Cardiac muscle cell (in vitro differentiated cells and primary cell): ENCODE measurements around the gene GPR156. TPM values are rescaled to one million over a fixed set of nuclear protein-coding genes. Genes with fewer than 3 reads are reported as not detected.
"Not testable (repeated sequence)": the region's sequence is repeated elsewhere in the genome, so short reads cannot be mapped to it uniquely, and the experiment has no call there.

Experiments
- DNase-seq, 2 donors: peaks; one replicate each; pipeline versions ENCODE4 v3.0.0 to v3.0.0-alpha.2; 2010 to 2017; ENCODE audit warnings: low read depth in 1 of 2, low spot score in 1 of 2
- H3K27ac ChIP-seq: fragments of 200-600 bp; sonication (generic); 2 replicates; pipeline ENCODE4 v1.5.1; 2016
- H3K27me3 ChIP-seq: fragments of 200-600 bp; sonication (generic); 2 replicates; pipeline ENCODE4 v1.6.0; 2016; ENCODE audit warnings: control low read depth
- H3K36me3 ChIP-seq: fragments of 200-600 bp; sonication (generic); 2 replicates; pipeline ENCODE4 v1.5.1; 2016; ENCODE audit warnings: control low read depth
- H3K4me1 ChIP-seq: fragments of 200-600 bp; sonication (generic); 2 replicates; pipeline ENCODE4 v1.8.1; 2017; ENCODE audit warnings: low read depth, mild to moderate bottlenecking, mixed run types
- H3K4me3 ChIP-seq: fragments of 200-600 bp; sonication (generic); 2 replicates; pipeline ENCODE4 v1.5.1; 2016; ENCODE audit warnings: mild to moderate bottlenecking
- H3K9me3 ChIP-seq: fragments of 200-600 bp; sonication (generic); 2 replicates; pipeline ENCODE4 v1.5.1; 2017; ENCODE audit warnings: low read depth, mild to moderate bottlenecking, control low read depth
- CTCF ChIP-seq: IDR thresholded peaks from 2 replicates; pipeline ENCODE4 v1.5.1; 2012; ENCODE audit warnings: low read depth, mild to moderate bottlenecking, low read length
- polyA plus RNA-seq: library from polyadenylated mRNA; unstranded; fragments of >200 nt; fragmentation: Nextera tagmentation; extraction: Ambion mirVana; gene quantifications from 2 replicates; pipeline ENCODE4 v1.2.1, GENCODE V29; 2016
- total RNA-seq: library from RNA; depleted of rRNA; stranded (reverse); fragments of >200 nt; gene quantifications from 2 replicates; pipeline ENCODE4 v1.2.3, GENCODE V29; 2016

GPR156 gene
- 0.18 and 0.36 TPM in 2 replicates for total RNA-seq
- not detected in 2 replicates for polyA plus RNA-seq

- Histone ChIP-seq H3K27me3 (peaks cover 60% of the 10 kb centered on the region), H3K4me1 (peaks cover 2% of the 10 kb centered on the region), H3K27ac (no peak within 1 kb of the TSS), H3K36me3 (no peaks in the 10 kb centered on the region), H3K4me3 (peak within 1 kb of the TSS; percentile 43), H3K9me3 (no peaks in the 10 kb centered on the region)
- peak; percentile 30 to 55 for DNase-seq
- TF ChIP-seq CTCF = no peak
These were observed at the start of gene GPR156 for GRCh38 chr3:120284747-120285507. Gene GPR156 (minus strand): TSS chr3:120285222. CDS start chr3:120244098, 41,124 bp downstream.

GRCh38 chr3:120332646-120333045 is 47.6 kb upstream of the GPR156 start:
- DNase-seq = no peak
- no peaks in the 10 kb centered on the region for H3K4me1 ChIP-seq
- no peak overlapping the region for H3K27ac ChIP-seq
- H3K9me3 ChIP-seq = no peaks in the 10 kb centered on the region
- TF ChIP-seq CTCF = no peak
- peaks cover 40% of the 10 kb centered on the region for H3K36me3 ChIP-seq
- H3K27me3 ChIP-seq = no peaks in the 10 kb centered on the region
- H3K4me3 ChIP-seq = no peak overlapping the region

- no peaks in the 10 kb centered on the region for H3K27me3 ChIP-seq
- DNase-seq = no peak
- peaks cover 40% of the 10 kb centered on the region for H3K36me3 ChIP-seq
- no peaks in the 10 kb centered on the region for H3K4me1 ChIP-seq
- H3K4me3 ChIP-seq = no peak overlapping the region
- H3K9me3 ChIP-seq = no peaks in the 10 kb centered on the region
- no peak overlapping the region for H3K27ac ChIP-seq
- no peak for TF ChIP-seq CTCF
These were observed 46.1 kb upstream of the GPR156 start for GRCh38 chr3:120331076-120331475.

GRCh38 chr3:120326784-120327183 is 41.8 kb upstream of the GPR156 start:
- H3K36me3 ChIP-seq = peaks cover 21% of the 10 kb centered on the region
- TF ChIP-seq CTCF = no peak
- DNase-seq = no peak
- no peak overlapping the region for H3K4me3 ChIP-seq
- H3K4me1 ChIP-seq = no peaks in the 10 kb centered on the region
- no peaks in the 10 kb centered on the region for H3K9me3 ChIP-seq
- H3K27me3 ChIP-seq = no peaks in the 10 kb centered on the region
- H3K27ac ChIP-seq = no peak overlapping the region

- no peaks in the 10 kb centered on the region for H3K27me3 ChIP-seq
- H3K4me3 ChIP-seq = no peak overlapping the region
- no peak for TF ChIP-seq CTCF
- no peak overlapping the region for H3K27ac ChIP-seq
- peaks cover 3% of the 10 kb centered on the region for H3K36me3 ChIP-seq
- no peaks in the 10 kb centered on the region for H3K9me3 ChIP-seq
- no peaks in the 10 kb centered on the region for H3K4me1 ChIP-seq
- no peak for DNase-seq
These were observed 39.2 kb upstream of the GPR156 start for GRCh38 chr3:120324190-120324589.

GRCh38 chr3:120323761-120324160 is 38.7 kb upstream of the GPR156 start:
- not testable (repeated sequence) for H3K4me1 ChIP-seq, H3K27me3 ChIP-seq, DNase-seq, H3K4me3 ChIP-seq, H3K9me3 ChIP-seq, H3K36me3 ChIP-seq, H3K27ac ChIP-seq
